Fibroblast of lung (primary cell): ENCODE measurements around the gene PRKACG. TPM values are rescaled to one million over a fixed set of nuclear protein-coding genes. Genes with fewer than 3 reads are reported as not detected.

Experiments used
- DNase-seq, 2 donors: peaks; one replicate each; pipeline versions ENCODE4 v3.0.0 to v3.0.0-alpha.2; 2010; ENCODE audit warnings: low read depth in 2 of 2
- H2AFZ ChIP-seq: 2 replicates; pipeline ENCODE4 v1.5.1; 2012; ENCODE audit warnings: low read length, control low read depth, inconsistent platforms
- H3K27ac ChIP-seq: 2 replicates; pipeline ENCODE4 v1.5.1; 2011; ENCODE audit warnings: low read length, control low read depth; ENCODE audit not compliant: insufficient read depth
- H3K27me3 ChIP-seq: 2 replicates; pipeline ENCODE4 v1.5.1; 2011; ENCODE audit warnings: mild to moderate bottlenecking, low read length; ENCODE audit not compliant: control insufficient read depth, insufficient read depth
- H3K36me3 ChIP-seq: 2 replicates; pipeline ENCODE4 v1.5.1; 2011; ENCODE audit warnings: low read length; ENCODE audit not compliant: control insufficient read depth, insufficient read depth
- H3K4me1 ChIP-seq: 2 replicates; pipeline ENCODE4 v1.5.1; 2011; ENCODE audit warnings: low read length; ENCODE audit not compliant: control insufficient read depth, insufficient read depth; ENCODE audit errors: extremely low read depth
- H3K4me2 ChIP-seq: 2 replicates; pipeline ENCODE4 v1.5.1; 2011; ENCODE audit warnings: low read length, control low read depth; ENCODE audit not compliant: insufficient read depth; ENCODE audit errors: extremely low read depth
- H3K4me3 ChIP-seq, 4 experiments: fragments of 200-600 bp in 1 of 4; sonication (generic) in 1 of 4; replicated peaks in 1 of 4; 2 replicates each; pipeline ENCODE4 v1.5.1; 2011 to 2016; ENCODE audit warnings: low read length in 4 of 4, low read depth in 3 of 4, mild to moderate bottlenecking in 3 of 4, control low read depth in 2 of 4, inconsistent platforms in 1 of 4, mixed read lengths in 1 of 4; ENCODE audit not compliant: insufficient read depth in 1 of 4; ENCODE audit errors: control extremely low read depth in 1 of 4
- H3K79me2 ChIP-seq: 2 replicates; pipeline ENCODE4 v1.5.1; 2012; ENCODE audit warnings: mild to moderate bottlenecking, low read length, inconsistent platforms; ENCODE audit not compliant: control insufficient read depth, insufficient read depth
- H3K9ac ChIP-seq: 2 replicates; pipeline ENCODE4 v1.5.1; 2011; ENCODE audit warnings: mild to moderate bottlenecking, low read length, control low read depth; ENCODE audit not compliant: insufficient read depth
- H3K9me3 ChIP-seq: 2 replicates; pipeline ENCODE4 v1.5.1; 2012; ENCODE audit warnings: low read depth, low read length; ENCODE audit not compliant: control insufficient read depth, insufficient read depth
- H4K20me1 ChIP-seq: 2 replicates; pipeline ENCODE4 v1.5.1; 2011; ENCODE audit warnings: low read length; ENCODE audit not compliant: control insufficient read depth, insufficient read depth; ENCODE audit errors: extremely low read depth
- CTCF ChIP-seq, 2 donors: IDR thresholded peaks in 1 of 2; conservative IDR thresholded peaks in 1 of 2; 1 replicate in 1 of 2; 2 replicates in 1 of 2; pipeline ENCODE4 v1.5.1; 2011 to 2012; ENCODE audit warnings: low read length in 2 of 2, control low read depth in 1 of 2, inconsistent platforms in 1 of 2, low read depth in 1 of 2, mild to moderate bottlenecking in 1 of 2
- EZH2 ChIP-seq: IDR thresholded peaks from 2 replicates; pipeline ENCODE4 v1.5.1; 2012; ENCODE audit warnings: low read length, control low read depth, mild to moderate bottlenecking; ENCODE audit errors: missing control alignments
- polyA plus RNA-seq, 2 donors: library from polyadenylated mRNA; depleted of rRNA in 1 of 2; stranded (reverse) in 1 of 2; unstranded in 1 of 2; fragments of >200 nt; gene quantifications; 2 replicates each; pipeline ENCODE4 v1.2.1, GENCODE V29; 2011 to 2012; ENCODE audit warnings: missing spikeins in 1 of 2
- total RNA-seq: library from RNA; depleted of rRNA; stranded (reverse); fragments of >200 nt; gene quantifications from 2 replicates; pipeline ENCODE4 v1.2.1, GENCODE V29; 2014

Gene PRKACG
- total and polyA plus RNA-seq, 2 donors (not counting 1 experiment from before 2014, with no cell fraction given), result not detected

DNA sequence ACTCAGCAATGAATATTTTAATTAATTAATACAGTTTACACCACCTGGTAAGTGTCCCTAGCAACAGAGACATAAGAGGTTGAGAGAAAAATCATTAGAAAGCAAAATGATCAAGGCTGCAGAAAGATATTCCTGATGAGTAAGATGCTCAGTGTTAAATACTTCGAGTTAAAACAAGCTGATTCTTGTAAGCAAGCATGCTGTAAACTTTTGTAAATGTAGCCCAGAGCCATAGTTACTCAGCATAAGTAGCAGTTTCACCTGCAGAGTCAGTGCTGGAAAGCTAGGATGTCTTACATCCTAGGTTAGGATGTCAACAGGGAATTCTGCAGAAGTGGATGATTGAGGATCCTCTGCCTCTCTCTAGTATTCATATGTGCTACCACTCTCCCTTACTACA, 4.2 kb downstream of the PRKACG start:
- Histone ChIP-seq H3K4me3 (no peak overlapping the region), H3K27me3 (no peaks in the 10 kb centered on the region), H3K4me1 (no peaks in the 10 kb centered on the region), H3K4me2 (no peak overlapping the region), H2AFZ (no peak overlapping the region), H3K79me2 (no peaks in the 10 kb centered on the region), H3K9me3 (no peaks in the 10 kb centered on the region), H4K20me1 (no peaks in the 10 kb centered on the region), H3K27ac (no peak overlapping the region), H3K9ac (no peak overlapping the region), H3K36me3 (no peaks in the 10 kb centered on the region)
- no peak for DNase-seq
- TF ChIP-seq CTCF (conservative IDR thresholded peaks at IDR 0.05 in 1 of 2, IDR thresholded peaks at IDR 0.05 in 1 of 2; ENCODE audit: low read depth in 1 of 2, low read length in 2 of 2), result no peak
- no peak for TF ChIP-seq EZH2

GRCh38 chr9:69004836-69005235, 9.1 kb downstream of the PRKACG start:
- H3K4me1 ChIP-seq, result no peaks in the 10 kb centered on the region
- no peak overlapping the region for H3K27ac ChIP-seq
- no peaks in the 10 kb centered on the region for H3K79me2 ChIP-seq
- peaks cover 2% of the 10 kb centered on the region for H3K27me3 ChIP-seq
- no peaks in the 10 kb centered on the region for H3K9me3 ChIP-seq
- no peak for DNase-seq
- no peak for TF ChIP-seq EZH2
- no peak for TF ChIP-seq CTCF (conservative IDR thresholded peaks at IDR 0.05 in 1 of 2, IDR thresholded peaks at IDR 0.05 in 1 of 2; ENCODE audit: low read depth in 1 of 2, low read length in 2 of 2)
- no peak overlapping the region for H3K4me2 ChIP-seq
- H3K4me3 ChIP-seq, result no peak overlapping the region
- no peaks in the 10 kb centered on the region for H4K20me1 ChIP-seq
- H3K36me3 ChIP-seq, result no peaks in the 10 kb centered on the region
- no peak overlapping the region for H3K9ac ChIP-seq
- H2AFZ ChIP-seq, result no peak overlapping the region

DNA sequence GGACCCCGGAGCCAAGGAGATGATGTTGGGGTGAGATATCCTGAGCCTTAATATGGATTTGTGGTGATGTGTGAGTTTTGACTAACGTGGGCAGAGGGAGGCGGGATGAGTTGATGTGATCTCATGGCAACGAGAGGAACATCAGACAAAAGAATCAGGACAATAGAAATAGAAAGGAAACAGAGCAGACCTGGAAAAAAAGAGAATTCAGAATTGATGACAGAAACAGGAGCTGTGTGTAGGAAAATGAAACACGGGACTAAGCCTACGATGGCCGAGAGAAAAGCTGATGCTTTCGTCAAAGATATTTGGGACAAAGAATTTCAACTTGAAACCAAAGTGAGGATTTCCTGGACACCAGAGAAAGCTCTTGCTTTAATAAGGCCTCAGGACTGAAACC, 10.9 kb downstream of the PRKACG start:
- no peak for DNase-seq
- peaks cover 2% of the 10 kb centered on the region for H3K27me3 ChIP-seq
- no peak overlapping the region for H2AFZ ChIP-seq
- H3K4me3 ChIP-seq, result no peak overlapping the region
- H3K4me1 ChIP-seq, result no peaks in the 10 kb centered on the region
- H3K27ac ChIP-seq, result no peak overlapping the region
- H3K9me3 ChIP-seq, result no peaks in the 10 kb centered on the region
- TF ChIP-seq EZH2 (no peak), CTCF (conservative IDR thresholded peaks at IDR 0.05 in 1 of 2, IDR thresholded peaks at IDR 0.05 in 1 of 2; ENCODE audit: low read depth in 1 of 2, low read length in 2 of 2) (no peak)
- no peak overlapping the region for H3K9ac ChIP-seq
- H4K20me1 ChIP-seq, result no peaks in the 10 kb centered on the region
- no peak overlapping the region for H3K4me2 ChIP-seq
- no peaks in the 10 kb centered on the region for H3K36me3 ChIP-seq
- H3K79me2 ChIP-seq, result no peaks in the 10 kb centered on the region
